H1 (cell line): ENCODE data around the gene SYNGR4. TPM values are rescaled to one million over a fixed set of nuclear protein-coding genes. Genes with fewer than 3 reads are reported as not detected.

Experiments used
- CTCF ChIA-PET: fragments of 300-600 bp; sonication (Branson Sonifier 250); formaldehyde crosslinking; loops from one replicate; lab custom pipeline; 2021; ENCODE audit not compliant: partially characterized antibody; lab: Charles Lee
- POLR2A ChIA-PET: fragments of 300-600 bp; sonication (Branson Sonifier 250); formaldehyde crosslinking; loops from one replicate; lab custom pipeline; 2021; ENCODE audit warnings: inconsistent platforms; ENCODE audit not compliant: partially characterized antibody; lab: Charles Lee
- DNase-seq, 2 experiments: peaks; one replicate each; pipeline versions ENCODE4 v3.0.0 to v3.0.0-alpha.2; 2010 to 2022; ENCODE audit warnings: low spot score in 2 of 2, low read depth in 1 of 2, mixed read lengths in 1 of 2
- FAIRE-seq: peaks from 2 replicates; lab custom pipeline; 2011; peaks lifted over from hg19 to GRCh38; lab: Jason Lieb, UNC
- H2AFZ ChIP-seq: 2 replicates; pipeline ENCODE4 v1.8.1; 2012; ENCODE audit warnings: low read length, inconsistent platforms
- H2AK5ac ChIP-seq: 2 replicates; pipeline ENCODE4 v1.6.1; 2013; ENCODE audit warnings: low read depth, low read length
- H2BK120ac ChIP-seq: replicated peaks from 2 replicates; pipeline ENCODE3; 2013; ENCODE audit warnings: low read depth, low read length, inconsistent platforms
- H2BK12ac ChIP-seq: 2 replicates; pipeline ENCODE4 v1.6.1; 2013; ENCODE audit warnings: low read depth, low read length
- H2BK15ac ChIP-seq: 2 replicates; pipeline ENCODE4 v1.6.1; 2013; ENCODE audit warnings: low read length
- H2BK20ac ChIP-seq: 2 replicates; pipeline ENCODE4 v1.6.1; 2013; ENCODE audit warnings: low read length
- H2BK5ac ChIP-seq: 2 replicates; pipeline ENCODE4 v1.6.1; 2013; ENCODE audit warnings: low read depth, low read length
- H3K14ac ChIP-seq: 2 replicates; pipeline ENCODE4 v1.6.1; 2013; ENCODE audit warnings: inconsistent platforms; ENCODE audit not compliant: insufficient read length
- H3K18ac ChIP-seq: 2 replicates; pipeline ENCODE4 v1.6.1; 2013; ENCODE audit warnings: low read length; ENCODE audit errors: extremely low read depth
- H3K23ac ChIP-seq: 2 replicates; pipeline ENCODE4 v1.6.1; 2013; ENCODE audit warnings: inconsistent platforms; ENCODE audit not compliant: insufficient read length
- H3K23me2 ChIP-seq: 2 replicates; pipeline ENCODE4 v1.6.1; 2013; ENCODE audit warnings: low read depth, low read length
- H3K27ac ChIP-seq: 2 replicates; pipeline ENCODE4 v1.6.1; 2011; ENCODE audit warnings: low read depth, low read length, inconsistent platforms
- H3K27me3 ChIP-seq, 4 experiments: replicated peaks in 1 of 4; 1 replicate in 1 of 4; 2 replicates in 3 of 4; pipeline versions ENCODE4 v1.6.1 to v1.8.1; 2011 to 2013; ENCODE audit warnings: low read length in 3 of 4, mild to moderate bottlenecking in 3 of 4, inconsistent platforms in 2 of 4, mixed read lengths in 2 of 4, moderate library complexity in 1 of 4; ENCODE audit not compliant: control insufficient read depth in 3 of 4, insufficient read depth in 3 of 4; ENCODE audit errors: extremely low read depth in 1 of 4
- H3K36me3 ChIP-seq, 4 experiments: 2 replicates each; pipeline versions ENCODE4 v1.6.1 to v1.8.1; 2011 to 2013; ENCODE audit warnings: mild to moderate bottlenecking in 4 of 4, low read length in 3 of 4, moderate library complexity in 2 of 4, control low read depth in 1 of 4, inconsistent platforms in 1 of 4; ENCODE audit not compliant: insufficient read depth in 4 of 4, control insufficient read depth in 2 of 4
- H3K4ac ChIP-seq: replicated peaks from 2 replicates; pipeline ENCODE3; 2013; ENCODE audit warnings: low read length, low read depth, mixed read lengths, inconsistent platforms; ENCODE audit not compliant: insufficient read length
- H3K4me1 ChIP-seq, 4 experiments: replicated peaks in 1 of 4; 1 replicate in 1 of 4; 2 replicates in 3 of 4; pipeline versions ENCODE4 v1.6.1 to v1.8.1; 2011 to 2013; ENCODE audit warnings: low read length in 3 of 4, inconsistent platforms in 2 of 4, mixed read lengths in 1 of 4; ENCODE audit not compliant: insufficient read depth in 4 of 4, control insufficient read depth in 3 of 4
- H3K4me2 ChIP-seq, 2 experiments: 2 replicates each; pipeline versions ENCODE4 v1.6.1 to v1.8.1; 2011 to 2013; ENCODE audit warnings: low read depth in 2 of 2, low read length in 2 of 2, control low read depth in 1 of 2, inconsistent platforms in 1 of 2, mild to moderate bottlenecking in 1 of 2; ENCODE audit not compliant: insufficient read depth in 1 of 2
- H3K4me3 ChIP-seq, 4 experiments: fragments of 200-600, 300-600 bp in 1 of 4; sonication (generic), shearing (Covaris generic), sonication (Bioruptor Twin) in 1 of 4; 2 replicates each; pipeline versions ENCODE4 v1.5.1 to v1.8.1; 2011 to 2016; ENCODE audit warnings: low read length in 4 of 4, low read depth in 3 of 4, control low read depth in 2 of 4, inconsistent platforms in 2 of 4, mild to moderate bottlenecking in 2 of 4, mixed read lengths in 1 of 4, moderate library complexity in 1 of 4; ENCODE audit not compliant: insufficient read depth in 2 of 4; ENCODE audit errors: extremely low read depth in 1 of 4
- H3K56ac ChIP-seq: replicated peaks from 2 replicates; pipeline ENCODE3; 2013; ENCODE audit warnings: low read depth, mild to moderate bottlenecking, mixed read lengths, low read length, inconsistent platforms; ENCODE audit not compliant: insufficient read length
- H3K79me1 ChIP-seq: 2 replicates; pipeline ENCODE4 v1.6.1; 2013; ENCODE audit warnings: low read depth, low read length, control low read depth
- H3K79me2 ChIP-seq, 2 experiments: 2 replicates each; pipeline versions ENCODE4 v1.6.1 to v1.8.1; 2012 to 2013; ENCODE audit warnings: low read length in 2 of 2, mild to moderate bottlenecking in 2 of 2, inconsistent platforms in 1 of 2; ENCODE audit not compliant: insufficient read depth in 2 of 2, control insufficient read depth in 1 of 2
- H3K9ac ChIP-seq, 4 experiments: replicated peaks in 1 of 4; 1 replicate in 1 of 4; 2 replicates in 3 of 4; pipeline versions ENCODE4 v1.6.1 to v1.8.1; 2011 to 2013; ENCODE audit warnings: low read depth in 3 of 4, low read length in 3 of 4, control low read depth in 2 of 4, mild to moderate bottlenecking in 2 of 4, moderate library complexity in 2 of 4, inconsistent platforms in 1 of 4; ENCODE audit errors: extremely low read depth in 1 of 4
- H3K9me3 ChIP-seq, 2 experiments: 2 replicates each; pipeline versions ENCODE4 v1.6.1 to v1.8.1; 2012 to 2013; ENCODE audit warnings: mild to moderate bottlenecking in 2 of 2, moderate library complexity in 2 of 2, control low read depth in 1 of 2, inconsistent platforms in 1 of 2, low read depth in 1 of 2, low read length in 1 of 2, mixed read lengths in 1 of 2; ENCODE audit not compliant: insufficient read depth in 2 of 2
- H4K20me1 ChIP-seq, 2 experiments: replicated peaks in 1 of 2; 2 replicates each; pipeline versions ENCODE3 to v1.8.1; 2011 to 2013; ENCODE audit warnings: inconsistent platforms in 2 of 2, low read length in 2 of 2, mild to moderate bottlenecking in 1 of 2; ENCODE audit not compliant: insufficient read depth in 2 of 2, control insufficient read depth in 1 of 2
- H4K5ac ChIP-seq: 2 replicates; pipeline ENCODE4 v1.6.1; 2013; ENCODE audit warnings: low read length, low read depth, mixed read lengths, inconsistent platforms; ENCODE audit not compliant: insufficient read length
- H4K8ac ChIP-seq: 2 replicates; pipeline ENCODE4 v1.8.0; 2013; ENCODE audit warnings: mild to moderate bottlenecking, moderate library complexity, low read length, inconsistent platforms; ENCODE audit not compliant: insufficient read depth; ENCODE audit errors: extremely low read depth
- H4K91ac ChIP-seq: replicated peaks from 2 replicates; pipeline ENCODE3; 2013; ENCODE audit warnings: low read length, mixed read lengths, inconsistent platforms; ENCODE audit not compliant: insufficient read length
- BACH1 ChIP-seq: IDR thresholded peaks from 2 replicates; pipeline ENCODE4 v1.6.1; 2012; ENCODE audit warnings: low read length, improper control_type of control experiment
- CBX5 ChIP-seq: fragments of 300-800, 300-1000 bp; sonication (generic); IDR thresholded peaks from 2 replicates; pipeline ENCODE4 v1.7.1; 2016; ENCODE audit warnings: antibody characterized with exemption, low read length, low read depth
- CBX8 ChIP-seq: fragments of 300-800, 300-1000 bp; sonication (generic); IDR thresholded peaks from 2 replicates; pipeline ENCODE4 v1.7.1; 2016; ENCODE audit warnings: low read depth, low read length, borderline replicate concordance
- EZH2 ChIP-seq: fragments of 200-600 bp; sonication (generic); IDR thresholded peaks from 2 replicates; pipeline ENCODE4 v1.7.1; 2012; ENCODE audit warnings: low read depth, mild to moderate bottlenecking, moderate library complexity, low read length, inconsistent platforms; ENCODE audit not compliant: severe bottlenecking
- HDAC2 ChIP-seq, 2 experiments: fragments of 300-600 bp in 1 of 2; sonication (generic) in 1 of 2; IDR thresholded peaks; 2 replicates each; pipeline ENCODE4 v1.6.1; 2011 to 2012; ENCODE audit warnings: low read depth in 2 of 2, low read length in 2 of 2, mild to moderate bottlenecking in 2 of 2, moderate library complexity in 2 of 2, borderline replicate concordance in 1 of 2, inconsistent platforms in 1 of 2
- MAFK ChIP-seq: IDR thresholded peaks from 2 replicates; pipeline ENCODE4 v1.6.1; 2012; ENCODE audit warnings: low read depth, mild to moderate bottlenecking, improper control_type of control experiment, low read length
- RAD21 ChIP-seq, 2 experiments: IDR thresholded peaks in 1 of 2; conservative IDR thresholded peaks in 1 of 2; 2 replicates each; pipeline ENCODE4 v1.6.1; 2011; ENCODE audit warnings: low read depth in 2 of 2, low read length in 2 of 2, improper control_type of control experiment in 1 of 2, inconsistent platforms in 1 of 2, mild to moderate bottlenecking in 1 of 2, moderate library complexity in 1 of 2
- RFX5 ChIP-seq: IDR thresholded peaks from 2 replicates; pipeline ENCODE4 v1.6.1; 2011; ENCODE audit warnings: low read depth, low read length, improper control_type of control experiment, borderline replicate concordance
- RXRA ChIP-seq: IDR thresholded peaks from 2 replicates; pipeline ENCODE4 v1.6.1; 2011; ENCODE audit warnings: low read depth, mild to moderate bottlenecking, low read length, moderate library complexity; ENCODE audit not compliant: insufficient read depth
- SAP30 ChIP-seq: fragments of 300-600 bp; sonication (generic); IDR thresholded peaks from 2 replicates; pipeline ENCODE4 v1.7.1; 2012; ENCODE audit warnings: low read length, moderate library complexity, mild to moderate bottlenecking, inconsistent platforms; ENCODE audit not compliant: insufficient read depth, insufficient replicate concordance
- SIX5 ChIP-seq: IDR thresholded peaks from 2 replicates; pipeline ENCODE4 v1.6.1; 2011; ENCODE audit warnings: mild to moderate bottlenecking, low read depth, low read length
- WGBS, 2 experiments: shearing (Covaris generic) in 1 of 2; methylation state at CpG; one replicate each; pipeline versions ENCODE4 v1.1.6 to v1.1.7; 2013 to 2015; ENCODE audit warnings: low lambda C conversion rate in 2 of 2, mixed read lengths in 2 of 2, inconsistent platforms in 1 of 2, low coverage in 1 of 2, missing lambda C conversion rate in 1 of 2; ENCODE audit not compliant: insufficient replicate concordance in 2 of 2, insufficient coverage in 1 of 2, insufficient read length in 1 of 2; ENCODE audit errors: extremely low coverage in 1 of 2, missing lambda C conversion rate in 1 of 2; 5-methylcytosine and 5-hydroxymethylcytosine counted together
- polyA plus RNA-seq, 7 experiments: library from polyadenylated mRNA; depleted of rRNA in 3 of 7; stranded (reverse) in 5 of 7; unstranded in 2 of 7; fragments of >200 nt in 5 of 7; fragments of 200-250 nt in 2 of 7; gene quantifications; 1 replicate in 5 of 7; 2 replicates in 1 of 7; 4 replicates in 1 of 7; pipeline versions ENCODE4 v1.2.1 to v1.2.3, GENCODE V29; 2011 to 2013; ENCODE audit warnings: missing spikeins in 2 of 7, mixed read lengths in 2 of 7
- total RNA-seq: library from RNA; stranded (reverse); fragmentation: NEBNext Ultra II Directional; extraction: Animal tissue kit (Norgen Biotek cat#: 25700); gene quantifications from 2 replicates; pipeline ENCODE4 v1.2.1, GENCODE V29; 2021
- TF ChIP-seq, protein P1 (sequence below): IDR thresholded peaks from 2 replicates; pipeline ENCODE4 v1.6.1; 2011; ENCODE audit warnings: low read depth, mild to moderate bottlenecking, low read length; ENCODE audit not compliant: insufficient read depth

Gene SYNGR4
- total and polyA plus RNA-seq, 2 of the 8 experiments (the other 6 are each of a cell fraction or from before 2014, with no cell fraction given), result 0.41 TPM; not detected in 1

DNA sequence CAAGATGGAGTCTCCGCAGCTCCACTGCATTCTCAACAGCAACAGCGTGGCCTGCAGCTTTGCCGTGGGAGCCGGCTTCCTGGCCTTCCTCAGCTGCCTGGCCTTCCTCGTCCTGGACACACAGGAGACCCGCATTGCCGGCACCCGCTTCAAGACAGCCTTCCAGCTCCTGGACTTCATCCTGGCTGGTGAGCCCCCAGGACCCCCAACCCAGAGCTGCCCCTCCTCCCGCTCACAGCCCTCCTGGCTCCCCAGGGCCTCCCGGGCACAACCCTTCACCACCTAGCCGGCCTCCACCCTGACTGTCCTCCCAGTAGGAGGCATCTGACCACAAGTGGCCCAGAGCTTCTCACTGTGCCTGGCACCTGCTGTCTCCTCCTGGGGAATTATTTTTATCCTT is 9.4 kb downstream of the SYNGR4 start:
- Histone ChIP-seq H4K5ac (no peak overlapping the region), H3K79me1 (no peaks in the 10 kb centered on the region), H2BK15ac (no peak overlapping the region), H3K27ac (no peak overlapping the region), H4K20me1 (no peaks in the 10 kb centered on the region), H4K8ac (no peak overlapping the region), H3K79me2 (no peaks in the 10 kb centered on the region), H3K14ac (no peak overlapping the region), H3K36me3 (no peaks in the 10 kb centered on the region; a peak in 1 of 8 replicates), H3K4me2 (no peak overlapping the region), H3K4me3 (no peak overlapping the region), H3K23ac (no peak overlapping the region), H2BK5ac (no peak overlapping the region), H3K18ac (no peak overlapping the region), H3K4ac (no peak overlapping the region), H2AFZ (peak overlapping the region; percentile 38; the same call in 1 of the 2 replicates), H3K9me3 (no peaks in the 10 kb centered on the region), H3K23me2 (no peaks in the 10 kb centered on the region), H4K91ac (no peak overlapping the region), H2BK20ac (no peak overlapping the region), H2AK5ac (no peak overlapping the region), H3K27me3 (peaks cover 0 to 2% (median 0%) of the 10 kb centered on the region in 4 experiments; a peak in 1 of 7 replicates), H2BK12ac (no peak overlapping the region), H3K4me1 (no peaks in the 10 kb centered on the region; a peak in 1 of 7 replicates), H3K9ac (0 out of 7 replicates have a peak overlapping the region, but pooled peaks of 1 of the 4 experiments have one; percentile 42), H2BK120ac (no peak overlapping the region), H3K56ac (no peak overlapping the region)
- CTCF ChIA-PET, result interaction anchor here (0.5 to 2.4 kb wide), 9 partner anchors 9 to 775 kb away, joined by 3 to 9 read pairs (median 3); partner anchors contain the start of genes KDELR1, SYNGR4 and TMEM143
- DNase-seq (no peak), FAIRE-seq (no peak)
- POLR2A ChIA-PET, result interaction anchor here (0.8 to 2.6 kb wide), 6 partner anchors 10 to 27 kb away, joined by 3 to 10 read pairs (median 4); partner anchors contain the start of genes KDELR1, SYNGR4 and TMEM143
- 100% methylated on average over 9 of the region's 11 CpGs; no CpG with 5 or more reads in 1 of the 2 experiments for WGBS, 2 experiments
- TF ChIP-seq CBX5 (no peak), SIX5 (no peak), EZH2 (no peak), SAP30 (no peak), RAD21 (IDR thresholded peaks at IDR 0.05 in 1 of 2, conservative IDR thresholded peaks at IDR 0.05 in 1 of 2; ENCODE audit: low read depth in 2 of 2, low read length in 2 of 2) (no peak), RFX5 (no peak), HDAC2 (IDR thresholded peaks at IDR 0.05; ENCODE audit: borderline replicate concordance in 1 of 2, low read depth in 2 of 2, low read length in 2 of 2) (no peak), MAFK (no peak), CBX8 (no peak), RXRA (no peak), BACH1 (no peak)
- TF ChIP-seq, protein P1, sequence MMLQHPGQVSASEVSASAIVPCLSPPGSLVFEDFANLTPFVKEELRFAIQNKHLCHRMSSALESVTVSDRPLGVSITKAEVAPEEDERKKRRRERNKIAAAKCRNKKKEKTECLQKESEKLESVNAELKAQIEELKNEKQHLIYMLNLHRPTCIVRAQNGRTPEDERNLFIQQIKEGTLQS, result no peak
